Natural killer cell (primary cell): ENCODE results near the gene SLC46A1. TPM values are rescaled to one million over a fixed set of nuclear protein-coding genes. Genes with fewer than 3 reads are reported as not detected.

Experiments used
- ATAC-seq, 3 donors: fragments of 150-1000 bp in 2 of 3; fragments of 200-7000 bp in 1 of 3; cut with Tn5 transposase; 1 replicate in 1 of 3; 2 replicates in 2 of 3; pipeline ENCODE4 v1.10.0; 2021; ENCODE audit warnings: mild to moderate bottlenecking in 2 of 3, moderate library complexity in 2 of 3
- DNase-seq, 2 donors: peaks; one replicate each; pipeline versions ENCODE4 v3.0.0 to v3.0.0-alpha.2; 2013 to 2021; ENCODE audit warnings: mixed read lengths in 1 of 2
- H3K27ac ChIP-seq: one replicate; pipeline ENCODE4 v1.5.1; 2013; ENCODE audit warnings: mild to moderate bottlenecking, low read length
- H3K27me3 ChIP-seq: one replicate; pipeline ENCODE4 v1.6.1; 2013; ENCODE audit warnings: low read length; ENCODE audit not compliant: control insufficient read depth, insufficient read depth
- H3K36me3 ChIP-seq: one replicate; pipeline ENCODE4 v1.6.1; 2013; ENCODE audit warnings: low read length; ENCODE audit not compliant: control insufficient read depth, insufficient read depth
- H3K4me1 ChIP-seq: one replicate; pipeline ENCODE4 v1.6.1; 2013; ENCODE audit warnings: low read length; ENCODE audit not compliant: control insufficient read depth, insufficient read depth
- H3K4me3 ChIP-seq: one replicate; pipeline ENCODE4 v1.5.1; 2013; ENCODE audit warnings: low read length
- H3K9me3 ChIP-seq: one replicate; pipeline ENCODE4 v1.6.1; 2013; ENCODE audit warnings: low read length; ENCODE audit not compliant: control insufficient read depth, insufficient read depth
- H3K27ac Mint-ChIP-seq, 2 donors: one replicate each; pipeline ENCODE4 v1.8.0; 2022; ENCODE audit warnings: mild to moderate bottlenecking in 2 of 2, mixed read lengths in 2 of 2, moderate library complexity in 1 of 2
- H3K27me3 Mint-ChIP-seq, 2 donors: one replicate each; pipeline ENCODE4 v1.8.0; 2022; ENCODE audit warnings: low read depth in 2 of 2, mixed read lengths in 2 of 2
- H3K36me3 Mint-ChIP-seq: one replicate; pipeline ENCODE4 v1.8.0; 2022; ENCODE audit warnings: mixed read lengths
- H3K4me1 Mint-ChIP-seq, 2 donors: one replicate each; pipeline ENCODE4 v1.8.0; 2022; ENCODE audit warnings: mixed read lengths in 2 of 2
- H3K4me3 Mint-ChIP-seq: one replicate; pipeline ENCODE4 v1.8.0; 2022; ENCODE audit warnings: mild to moderate bottlenecking, moderate library complexity, mixed read lengths
- H3K9me3 Mint-ChIP-seq, 2 donors: one replicate each; pipeline ENCODE4 v1.8.0; 2022; ENCODE audit warnings: mixed read lengths in 2 of 2
- CTCF ChIP-seq: fragments of 200-600 bp; IDR thresholded peaks from one replicate; pipeline ENCODE4 v1.8.0; 2022; ENCODE audit warnings: antibody characterized with exemption
- WGBS: methylation state at CpG from one replicate; pipeline ENCODE4 v1.1.7; 2013; ENCODE audit warnings: missing lambda C conversion rate; ENCODE audit not compliant: insufficient coverage; 5-methylcytosine and 5-hydroxymethylcytosine counted together
- intact Hi-C: fragments of 100-400 bp; cut with micrococcal nuclease; formaldehyde crosslinking; loops from one replicate; pipeline ENCODE4 v1.14.2; 2022
- total RNA-seq, 4 donors: library from RNA; stranded (reverse); fragments of 120-200 nt in 1 of 4; gene quantifications; one replicate each; pipeline versions ENCODE4 v1.2.3 to v1.2.4, GENCODE V29; 2013 to 2022

SLC46A1 gene
- total RNA-seq, 3 donors from 2014 or later (not counting 1 experiment from before 2014, with no cell fraction given): 0.54 to 0.84 (median 0.55) TPM

DNA sequence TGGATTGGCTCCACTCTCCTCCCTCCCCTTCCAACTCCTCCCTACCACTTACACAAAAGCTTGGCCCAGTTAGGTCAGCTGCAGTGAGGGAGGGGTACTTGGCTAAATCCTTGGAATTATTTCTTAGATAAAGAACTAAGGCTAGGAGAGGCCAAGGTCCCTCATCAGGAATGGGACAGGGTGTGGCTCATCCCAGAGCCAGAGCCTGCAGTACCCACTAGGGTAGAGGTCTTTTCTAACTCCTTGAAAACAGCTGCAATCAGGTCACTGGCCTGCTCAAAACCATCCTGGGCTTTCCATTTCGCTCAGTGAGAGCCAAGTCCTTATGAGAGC, 1.9 kb upstream of the SLC46A1 start:
- H3K27ac Mint-ChIP-seq: no peak overlapping the region

DNA sequence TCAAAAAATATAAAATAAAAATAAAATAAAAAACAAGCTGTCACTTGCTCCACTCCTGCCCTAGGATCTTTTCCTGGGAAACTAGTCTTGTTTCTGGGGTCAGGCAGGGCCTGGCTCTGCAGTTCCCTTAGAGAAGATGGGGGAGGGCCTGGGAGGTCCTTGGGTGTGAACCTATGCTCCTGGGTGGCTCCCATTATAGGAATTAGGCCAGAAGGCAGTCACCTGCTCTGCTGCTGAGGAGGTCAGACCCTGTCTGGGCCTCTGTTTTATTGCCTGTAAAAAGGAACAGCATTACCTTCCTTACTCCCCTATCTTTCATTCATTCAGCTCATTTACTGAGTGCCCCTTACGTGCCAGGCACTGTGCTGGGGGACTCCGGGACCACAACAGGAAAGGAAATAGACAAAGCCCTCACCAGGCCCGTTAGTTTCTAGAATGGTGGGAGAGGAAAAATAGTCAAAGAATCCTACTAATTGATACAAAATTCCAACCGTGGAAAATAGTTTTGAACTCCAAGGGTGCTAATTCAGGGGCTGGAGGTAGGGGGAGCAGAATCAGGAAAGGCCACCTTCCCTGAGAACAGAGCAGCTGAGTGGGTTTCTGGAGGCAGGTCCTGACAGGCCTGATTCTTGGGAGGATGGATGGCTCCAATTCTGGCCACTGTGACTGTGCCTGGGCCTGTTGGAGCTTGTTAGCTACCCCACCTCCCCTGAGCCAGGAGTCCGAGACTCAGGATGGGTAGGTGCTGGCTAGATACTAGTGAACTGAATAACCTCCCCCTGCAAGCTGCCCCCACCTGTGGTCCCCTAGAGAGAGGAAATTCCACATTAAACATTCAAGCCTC, 1.3 kb upstream of the SLC46A1 start:
- 93% methylated on average over 4 of the region's 5 CpGs for WGBS
- Mint-ChIP-seq H3K4me1 (peaks cover 0 to 3% of the 10 kb centered on the region in 2 donors), H3K36me3 (no peaks in the 10 kb centered on the region), H3K9me3 (no peaks in the 10 kb centered on the region), H3K4me3 (peak overlapping the region; percentile 21), H3K27me3 (peaks cover 6 to 7% of the 10 kb centered on the region in 2 donors), H3K27ac (no peak overlapping the region)
- Histone ChIP-seq H3K9me3 (no peaks in the 10 kb centered on the region), H3K36me3 (no peaks in the 10 kb centered on the region), H3K4me3 (no peak overlapping the region), H3K27ac (no peak overlapping the region), H3K27me3 (peaks cover 4% of the 10 kb centered on the region), H3K4me1 (peaks cover 19% of the 10 kb centered on the region)
- ATAC-seq (no peak), DNase-seq (no peak)
- no peak for TF ChIP-seq CTCF
- intact Hi-C loops: no loop called here

More for the DNA sequence above, 1.9 kb upstream of the SLC46A1 start:
- Histone ChIP-seq H3K27ac (no peak overlapping the region), H3K4me3 (no peak overlapping the region), H3K4me1 (peaks cover 19% of the 10 kb centered on the region), H3K36me3 (no peaks in the 10 kb centered on the region), H3K27me3 (peaks cover 4% of the 10 kb centered on the region), H3K9me3 (no peaks in the 10 kb centered on the region)
- no peaks in the 10 kb centered on the region for H3K9me3 Mint-ChIP-seq
- intact Hi-C loops: no loop called here
- H3K27me3 Mint-ChIP-seq: peaks cover 6 to 7% of the 10 kb centered on the region in 2 donors
- ATAC-seq (no peak), DNase-seq (no peak)
- no peak overlapping the region for H3K4me3 Mint-ChIP-seq
- H3K4me1 Mint-ChIP-seq: peaks cover 0 to 3% of the 10 kb centered on the region in 2 donors
- no peaks in the 10 kb centered on the region for H3K36me3 Mint-ChIP-seq
- TF ChIP-seq CTCF: no peak
- WGBS: 100% methylated on average over 1 of the region's 1 CpG

GRCh38 chr17:28406473-28406814, 432 bp upstream of the SLC46A1 start:
- intact Hi-C loops: no loop called here

More at GRCh38 chr17:28406473-28406814, 432 bp upstream of the SLC46A1 start:
- Mint-ChIP-seq H3K36me3 (no peaks in the 10 kb centered on the region), H3K27me3 (peaks cover 6 to 7% of the 10 kb centered on the region in 2 donors), H3K9me3 (no peaks in the 10 kb centered on the region), H3K4me3 (peak overlapping the region; percentile 71), H3K27ac (no peak overlapping the region), H3K4me1 (peaks cover 0 to 3% of the 10 kb centered on the region in 2 donors)
- Histone ChIP-seq H3K4me1 (peaks cover 19% of the 10 kb centered on the region), H3K4me3 (peak overlapping the region; percentile 61), H3K27ac (no peak overlapping the region), H3K27me3 (peaks cover 4% of the 10 kb centered on the region), H3K9me3 (no peaks in the 10 kb centered on the region), H3K36me3 (no peaks in the 10 kb centered on the region)
- ATAC-seq (peak in 2 of 3 donors; percentile 23 to 29), DNase-seq (no peak)
- no peak for TF ChIP-seq CTCF
- 39% methylated on average over 9 of the region's 9 CpGs for WGBS
